ENCODE measurements around the gene ATG9B. TPM values are rescaled to one million over a fixed set of nuclear protein-coding genes. Genes with fewer than 3 reads are reported as not detected.
A peak's percentile ranks its signal among the peaks of the same experiment; 100 is the strongest.

Gene ATG9B
- polyA plus RNA-seq, 2 of the 4 experiments (the other 2 are of a cell fraction) = 0.06 to 0.23 TPM

DNA sequence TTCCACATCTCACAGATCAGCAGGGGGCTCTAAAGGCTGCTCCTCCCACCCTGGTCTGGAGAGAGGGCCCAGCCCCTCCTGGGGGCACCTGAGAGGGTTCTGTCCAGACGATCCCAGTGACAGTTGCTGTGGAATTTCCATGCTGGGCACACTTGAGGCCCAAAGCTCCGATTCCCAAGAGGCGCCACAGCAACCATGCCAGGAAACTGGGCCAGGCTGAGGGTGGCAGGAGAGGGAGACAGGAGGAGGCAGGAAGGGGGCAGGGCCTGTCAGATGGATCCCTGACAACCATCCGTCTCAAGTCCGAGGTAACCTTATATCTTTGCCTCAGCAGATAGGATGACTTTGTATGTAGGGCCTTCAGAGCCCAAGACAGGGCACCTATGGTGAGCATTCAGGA, 37.7 kb downstream of the ATG9B start:
- Histone ChIP-seq H3K4me2 (no peak overlapping the region), H3K27ac (no peak overlapping the region), H3K9me3 (peaks cover 22% of the 10 kb centered on the region), H3K4me3 (no peak overlapping the region), H3K4me1 (no peaks in the 10 kb centered on the region)
- TF ChIP-seq ZFP36 (IDR thresholded peaks at IDR 0.05; ENCODE audit: borderline replicate concordance, partially characterized antibody) = no peak
- TF ChIP-seq EHMT2 (IDR thresholded peaks at IDR 0.05; ENCODE audit: low read depth) = no peak
- TF ChIP-seq, protein P1, sequence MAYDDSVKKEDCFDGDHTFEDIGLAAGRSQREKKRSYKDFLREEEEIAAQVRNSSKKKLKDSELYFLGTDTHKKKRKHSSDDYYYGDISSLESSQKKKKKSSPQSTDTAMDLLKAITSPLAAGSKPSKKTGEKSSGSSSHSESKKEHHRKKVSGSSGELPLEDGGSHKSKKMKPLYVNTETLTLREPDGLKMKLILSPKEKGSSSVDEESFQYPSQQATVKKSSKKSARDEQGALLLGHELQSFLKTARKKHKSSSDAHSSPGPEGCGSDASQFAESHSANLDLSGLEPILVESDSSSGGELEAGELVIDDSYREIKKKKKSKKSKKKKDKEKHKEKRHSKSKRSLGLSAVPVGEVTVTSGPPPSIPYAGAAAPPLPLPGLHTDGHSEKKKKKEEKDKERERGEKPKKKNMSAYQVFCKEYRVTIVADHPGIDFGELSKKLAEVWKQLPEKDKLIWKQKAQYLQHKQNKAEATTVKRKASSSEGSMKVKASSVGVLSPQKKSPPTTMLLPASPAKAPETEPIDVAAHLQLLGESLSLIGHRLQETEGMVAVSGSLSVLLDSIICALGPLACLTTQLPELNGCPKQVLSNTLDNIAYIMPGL (CRISPR knock-in tag; IDR thresholded peaks at IDR 0.05; ENCODE audit: borderline replicate concordance) = no peak
- TF ChIP-seq ZC3H11A (IDR thresholded peaks at IDR 0.05) = no peak
- TF ChIP-seq EHF (CRISPR knock-in tag; IDR thresholded peaks at IDR 0.05) = no peak
- TF ChIP-seq POLR2AphosphoS2 (conservative IDR thresholded peaks at IDR 0.05; ENCODE audit: low read length) = no peak
- TF ChIP-seq, protein P2, sequence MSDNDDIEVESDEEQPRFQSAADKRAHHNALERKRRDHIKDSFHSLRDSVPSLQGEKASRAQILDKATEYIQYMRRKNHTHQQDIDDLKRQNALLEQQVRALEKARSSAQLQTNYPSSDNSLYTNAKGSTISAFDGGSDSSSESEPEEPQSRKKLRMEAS (IDR thresholded peaks at IDR 0.05) = no peak
- TF ChIP-seq TP53 (CRISPR knock-in tag; IDR thresholded peaks at IDR 0.05) = no peak
- no peak for TF ChIP-seq NR3C1 (IDR thresholded peaks at IDR 0.05)
- TF ChIP-seq, protein P3, sequence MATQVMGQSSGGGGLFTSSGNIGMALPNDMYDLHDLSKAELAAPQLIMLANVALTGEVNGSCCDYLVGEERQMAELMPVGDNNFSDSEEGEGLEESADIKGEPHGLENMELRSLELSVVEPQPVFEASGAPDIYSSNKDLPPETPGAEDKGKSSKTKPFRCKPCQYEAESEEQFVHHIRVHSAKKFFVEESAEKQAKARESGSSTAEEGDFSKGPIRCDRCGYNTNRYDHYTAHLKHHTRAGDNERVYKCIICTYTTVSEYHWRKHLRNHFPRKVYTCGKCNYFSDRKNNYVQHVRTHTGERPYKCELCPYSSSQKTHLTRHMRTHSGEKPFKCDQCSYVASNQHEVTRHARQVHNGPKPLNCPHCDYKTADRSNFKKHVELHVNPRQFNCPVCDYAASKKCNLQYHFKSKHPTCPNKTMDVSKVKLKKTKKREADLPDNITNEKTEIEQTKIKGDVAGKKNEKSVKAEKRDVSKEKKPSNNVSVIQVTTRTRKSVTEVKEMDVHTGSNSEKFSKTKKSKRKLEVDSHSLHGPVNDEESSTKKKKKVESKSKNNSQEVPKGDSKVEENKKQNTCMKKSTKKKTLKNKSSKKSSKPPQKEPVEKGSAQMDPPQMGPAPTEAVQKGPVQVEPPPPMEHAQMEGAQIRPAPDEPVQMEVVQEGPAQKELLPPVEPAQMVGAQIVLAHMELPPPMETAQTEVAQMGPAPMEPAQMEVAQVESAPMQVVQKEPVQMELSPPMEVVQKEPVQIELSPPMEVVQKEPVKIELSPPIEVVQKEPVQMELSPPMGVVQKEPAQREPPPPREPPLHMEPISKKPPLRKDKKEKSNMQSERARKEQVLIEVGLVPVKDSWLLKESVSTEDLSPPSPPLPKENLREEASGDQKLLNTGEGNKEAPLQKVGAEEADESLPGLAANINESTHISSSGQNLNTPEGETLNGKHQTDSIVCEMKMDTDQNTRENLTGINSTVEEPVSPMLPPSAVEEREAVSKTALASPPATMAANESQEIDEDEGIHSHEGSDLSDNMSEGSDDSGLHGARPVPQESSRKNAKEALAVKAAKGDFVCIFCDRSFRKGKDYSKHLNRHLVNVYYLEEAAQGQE (IDR thresholded peaks at IDR 0.05) = no peak
- TF ChIP-seq HOXB13 (CRISPR knock-in tag; IDR thresholded peaks at IDR 0.05; ENCODE audit: low read depth) = no peak
- TF ChIP-seq MYC (IDR thresholded peaks at IDR 0.05; ENCODE audit: borderline replicate concordance, low read length) = no peak
- no peak for TF ChIP-seq MAZ (IDR thresholded peaks at IDR 0.05; ENCODE audit: borderline replicate concordance, low read depth, low read length)
- no peak for TF ChIP-seq MAFK (IDR thresholded peaks at IDR 0.05; ENCODE audit: partially characterized antibody)
- CTCF ChIA-PET = interaction anchor here (0.7 to 5.9 kb wide), 20 partner anchors 8 to 195 kb away, joined by 3 to 95 read pairs (median 5); no protein-coding TSS in a partner anchor
- ATAC-seq (no peak), FAIRE-seq (no peak), DNase-seq (ENCODE audit: low read depth in 1 of 2, low spot score in 1 of 2) (no peak)
- POLR2A ChIA-PET = no interaction called here
- 76% methylated on average over 5 of the region's 5 CpGs for WGBS (ENCODE audit: missing lambda C conversion rate)

DNA sequence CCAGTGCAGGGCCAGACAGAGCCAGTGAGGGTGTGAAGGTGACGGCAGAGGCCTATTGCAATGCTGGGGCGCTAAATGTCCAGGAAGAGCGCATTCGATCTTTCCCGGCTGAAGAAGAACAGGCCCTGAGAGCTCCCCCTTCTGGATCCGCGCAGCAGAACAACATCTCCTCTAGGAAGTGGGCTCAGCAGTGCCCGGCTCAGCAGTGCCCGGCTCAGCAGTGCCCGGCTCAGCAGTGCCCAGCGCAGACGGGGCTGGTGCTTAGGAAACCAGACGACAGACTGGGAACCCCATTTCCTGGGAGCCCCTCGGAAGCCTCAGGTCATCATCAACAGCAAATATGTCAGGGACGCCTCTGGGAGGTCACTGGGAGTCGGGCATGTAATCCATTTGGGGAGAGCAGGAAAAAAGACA, 38.2 kb downstream of the ATG9B start:
- ATAC-seq = peak; percentile 70 to 87
- Histone ChIP-seq H3K4me2 (no peak overlapping the region), H3K4me3 (no peak overlapping the region), H3K27ac (no peak overlapping the region), H3K9me3 (peaks cover 17% of the 10 kb centered on the region), H3K4me1 (no peaks in the 10 kb centered on the region)
- FAIRE-seq = no peak
- TF ChIP-seq RAD21 (conservative IDR thresholded peaks at IDR 0.05 in 1 of 2, IDR thresholded peaks at IDR 0.05 in 1 of 2) (peak; percentile 44 to 62; a peak in 4 of 5 replicates), SMC3 (IDR thresholded peaks at IDR 0.05) (peak; percentile 61), CBX8 (IDR thresholded peaks at IDR 0.05) (no peak), BHLHE40 (IDR thresholded peaks at IDR 0.05; ENCODE audit: low read depth, low read length) (no peak)
- TF ChIP-seq, protein P4, sequence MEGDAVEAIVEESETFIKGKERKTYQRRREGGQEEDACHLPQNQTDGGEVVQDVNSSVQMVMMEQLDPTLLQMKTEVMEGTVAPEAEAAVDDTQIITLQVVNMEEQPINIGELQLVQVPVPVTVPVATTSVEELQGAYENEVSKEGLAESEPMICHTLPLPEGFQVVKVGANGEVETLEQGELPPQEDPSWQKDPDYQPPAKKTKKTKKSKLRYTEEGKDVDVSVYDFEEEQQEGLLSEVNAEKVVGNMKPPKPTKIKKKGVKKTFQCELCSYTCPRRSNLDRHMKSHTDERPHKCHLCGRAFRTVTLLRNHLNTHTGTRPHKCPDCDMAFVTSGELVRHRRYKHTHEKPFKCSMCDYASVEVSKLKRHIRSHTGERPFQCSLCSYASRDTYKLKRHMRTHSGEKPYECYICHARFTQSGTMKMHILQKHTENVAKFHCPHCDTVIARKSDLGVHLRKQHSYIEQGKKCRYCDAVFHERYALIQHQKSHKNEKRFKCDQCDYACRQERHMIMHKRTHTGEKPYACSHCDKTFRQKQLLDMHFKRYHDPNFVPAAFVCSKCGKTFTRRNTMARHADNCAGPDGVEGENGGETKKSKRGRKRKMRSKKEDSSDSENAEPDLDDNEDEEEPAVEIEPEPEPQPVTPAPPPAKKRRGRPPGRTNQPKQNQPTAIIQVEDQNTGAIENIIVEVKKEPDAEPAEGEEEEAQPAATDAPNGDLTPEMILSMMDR (IDR thresholded peaks at IDR 0.05) = peak; percentile 61
- ChIA-PET CTCF (interaction anchor here (0.6 to 5.9 kb wide), 27 partner anchors 8 to 637 kb away, joined by 3 to 95 read pairs (median 5); partner anchors contain the start of gene ATG9B), POLR2A (no interaction called here)
- WGBS (ENCODE audit: missing lambda C conversion rate) = 3% methylated on average over 10 of the region's 16 CpGs
- peak; percentile 64 to 79 for DNase-seq (ENCODE audit: low read depth in 1 of 2, low spot score in 1 of 2)

All from A549 (cell line).